Activated CD4-positive, alpha-beta T cell treated with anti-CD3 and anti-CD28 coated beads, Interleukin-2, Interleukin-4, amounts not matched to agents 100 ng/mL and 50 ng/mL, durations not matched to agents 16 hours and 8 hours (primary cell): Measurements from ENCODE around the gene SBNO2.
"Not testable (repeated sequence)": the region's sequence is repeated elsewhere in the genome, so short reads cannot be mapped to it uniquely, and the experiment has no call there.

ENCODE experiments used
- DNase-seq: peaks from one replicate; pipeline ENCODE4 v3.0.0-alpha.2; 2020; ENCODE audit warnings: low spot score

SBNO2 gene

DNA sequence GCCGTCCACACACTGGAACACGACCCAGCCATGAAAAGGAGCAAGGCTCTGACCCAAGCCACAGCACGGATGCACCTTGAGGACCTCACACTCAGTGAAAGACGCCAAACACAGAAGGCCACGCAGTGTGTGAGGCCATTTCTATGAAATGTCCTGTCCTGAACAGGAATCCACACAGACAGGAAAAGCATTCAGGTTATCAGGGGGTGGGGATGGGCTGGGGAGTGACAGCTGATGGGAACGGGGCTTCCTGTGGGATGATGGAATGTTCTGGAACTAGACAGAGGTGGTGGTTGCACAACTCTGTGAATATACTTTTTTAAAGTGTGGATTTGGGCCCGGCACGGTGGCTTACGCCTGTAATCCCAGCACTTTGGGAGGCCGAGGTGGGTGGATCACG, 39.6 kb downstream of the SBNO2 start:
- DNase-seq = no peak

DNA sequence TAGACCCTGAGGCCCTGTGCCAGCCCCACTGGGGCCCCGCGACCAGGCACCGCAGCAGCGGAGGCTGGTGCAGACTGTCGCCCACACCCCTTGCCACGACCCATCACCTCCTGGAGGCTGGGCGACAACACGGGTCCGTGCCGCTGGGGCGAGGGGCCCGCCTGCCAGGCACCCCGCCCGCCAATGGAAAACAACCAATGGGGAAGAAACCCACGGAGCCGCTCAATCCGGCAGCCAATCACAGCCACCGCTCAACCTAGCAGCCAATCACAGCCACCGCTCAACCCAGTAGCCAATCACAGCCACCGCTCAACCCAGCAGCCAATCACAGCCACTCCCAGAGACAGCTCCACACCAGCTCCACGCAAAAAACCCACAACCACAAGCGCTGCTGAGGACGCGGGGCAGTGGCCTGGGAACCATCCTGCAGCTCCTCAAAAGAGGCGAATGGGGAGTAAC, 40.6 kb downstream of the SBNO2 start:
- peak; percentile 90 for DNase-seq

DNA sequence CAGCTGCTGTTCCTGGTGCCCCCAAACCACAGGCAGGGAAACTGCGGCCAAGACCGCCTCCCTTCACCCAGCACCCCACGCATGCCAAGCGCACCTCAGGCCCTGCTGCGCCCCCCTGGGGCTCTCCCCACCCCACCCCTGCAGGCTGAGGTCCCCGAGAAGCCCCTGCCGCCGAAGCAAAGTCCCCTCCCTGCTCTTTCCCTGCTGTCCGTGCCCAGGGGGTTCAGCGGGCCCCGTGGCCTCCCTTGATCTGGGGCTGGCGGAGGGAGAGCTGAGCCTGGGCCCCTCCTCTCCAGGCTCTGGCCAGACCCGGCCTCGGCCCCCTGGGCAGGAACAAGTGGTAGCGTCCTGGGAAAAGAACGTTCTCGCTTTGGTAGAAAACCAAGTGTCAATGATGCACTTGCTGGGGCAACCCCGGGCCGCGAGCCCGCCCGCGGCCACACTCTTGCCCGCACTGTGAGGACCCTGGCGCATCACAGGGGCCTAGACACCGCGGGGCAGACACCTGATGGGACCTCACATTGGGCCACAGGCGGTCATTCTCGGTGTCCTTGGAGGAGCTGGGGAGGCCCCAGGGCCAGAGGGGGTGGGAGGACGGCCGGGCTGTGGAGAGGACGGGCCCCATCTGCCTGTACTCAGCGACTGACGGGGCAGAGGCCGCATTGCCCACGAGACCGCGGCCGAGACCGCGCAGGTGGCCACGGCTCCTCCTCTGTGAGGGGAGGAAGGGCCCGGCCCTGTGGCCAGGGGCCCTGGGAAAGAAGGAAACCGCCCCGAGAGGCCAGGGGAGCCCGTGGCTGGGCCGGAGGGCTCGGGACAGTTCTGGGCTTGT, 41.3 kb downstream of the SBNO2 start:
- DNase-seq = peak; percentile 33

DNA sequence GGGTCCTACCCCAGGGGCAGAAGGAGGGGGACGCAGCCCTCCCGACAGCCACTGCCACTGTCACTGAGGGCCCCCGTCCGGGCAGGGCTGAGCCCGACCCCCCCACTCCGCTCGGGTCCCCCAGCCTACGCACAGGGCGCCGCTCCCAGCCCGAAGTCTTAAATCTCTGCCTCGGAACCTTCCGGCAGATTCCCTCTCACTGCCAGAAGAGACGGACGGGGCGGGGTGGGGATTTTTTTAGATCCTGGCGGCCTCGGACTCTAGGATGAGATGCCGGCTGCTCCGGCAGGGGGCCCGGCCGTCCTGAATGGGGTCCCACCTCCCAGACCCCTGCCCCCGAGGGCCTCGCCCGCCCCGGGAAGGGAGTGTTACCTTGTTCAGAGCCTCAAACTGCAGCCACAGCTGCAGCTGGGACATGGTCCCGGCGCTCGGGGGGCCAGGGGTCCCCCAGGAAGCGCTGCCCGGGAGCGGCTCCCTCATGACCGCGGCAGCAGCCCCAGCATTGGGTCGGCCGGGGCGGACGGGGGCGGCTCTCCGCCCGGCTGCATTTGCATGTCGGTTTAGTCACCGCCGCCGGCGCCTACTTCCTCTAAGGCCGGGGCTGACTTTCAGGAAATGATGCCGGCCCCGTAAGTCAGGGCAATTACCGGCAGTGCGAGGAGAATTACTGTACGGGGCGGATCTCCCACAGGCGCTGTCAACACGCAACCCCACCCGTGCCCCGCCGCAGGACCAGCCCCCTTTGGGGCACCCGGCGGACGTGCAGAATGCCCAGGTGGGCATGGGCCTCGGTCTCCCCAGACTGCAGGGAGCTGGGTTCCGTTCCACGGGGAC, 42.1 kb downstream of the SBNO2 start:
- DNase-seq = peak; percentile 91

DNA sequence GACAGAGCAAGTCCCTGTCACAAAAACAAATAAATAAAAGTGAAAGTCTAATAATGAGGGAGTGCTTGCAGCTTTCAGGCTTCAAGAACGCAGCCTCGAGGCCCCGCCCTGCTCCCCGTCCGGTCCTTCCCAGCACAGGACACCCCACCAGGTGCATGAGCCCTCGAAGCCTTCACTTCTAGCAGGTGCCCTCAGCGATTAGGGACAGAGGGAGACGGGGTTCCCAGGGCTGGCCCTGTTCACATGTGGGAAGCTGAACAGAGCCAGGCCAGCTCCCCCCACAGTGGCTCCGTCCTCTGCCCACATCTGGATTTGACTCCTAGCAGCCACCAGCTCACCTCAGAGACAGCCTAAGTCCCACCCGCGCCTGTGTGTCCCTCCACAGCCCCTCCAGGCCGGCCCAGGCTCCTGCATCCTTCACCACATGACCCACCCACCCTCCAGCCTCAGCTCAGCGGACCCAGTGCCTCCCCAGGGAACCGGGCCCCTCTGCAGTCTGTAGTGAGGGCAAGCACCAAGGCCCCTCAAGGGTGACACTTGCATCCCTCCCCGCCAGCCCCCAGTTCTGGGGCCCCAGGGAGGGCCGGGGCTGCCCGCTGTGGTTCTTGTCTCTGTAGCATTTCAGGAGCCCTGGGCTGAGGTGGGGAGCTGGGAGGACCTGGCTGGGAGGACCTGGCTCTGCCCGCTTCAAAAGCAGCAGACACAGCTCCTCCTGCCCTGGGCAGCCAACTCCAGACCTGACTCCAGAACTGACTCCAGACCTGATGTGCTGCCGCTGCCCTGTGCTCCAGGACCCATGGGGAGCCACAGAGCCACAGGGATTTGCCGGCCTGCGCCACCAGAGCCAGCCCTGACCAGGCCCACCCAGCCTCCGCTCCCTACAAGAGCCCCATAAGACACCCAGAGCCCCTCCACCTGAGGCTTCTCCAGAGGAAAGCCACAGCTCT, 43.0 kb downstream of the SBNO2 start:
- peak; percentile 42 for DNase-seq

DNA sequence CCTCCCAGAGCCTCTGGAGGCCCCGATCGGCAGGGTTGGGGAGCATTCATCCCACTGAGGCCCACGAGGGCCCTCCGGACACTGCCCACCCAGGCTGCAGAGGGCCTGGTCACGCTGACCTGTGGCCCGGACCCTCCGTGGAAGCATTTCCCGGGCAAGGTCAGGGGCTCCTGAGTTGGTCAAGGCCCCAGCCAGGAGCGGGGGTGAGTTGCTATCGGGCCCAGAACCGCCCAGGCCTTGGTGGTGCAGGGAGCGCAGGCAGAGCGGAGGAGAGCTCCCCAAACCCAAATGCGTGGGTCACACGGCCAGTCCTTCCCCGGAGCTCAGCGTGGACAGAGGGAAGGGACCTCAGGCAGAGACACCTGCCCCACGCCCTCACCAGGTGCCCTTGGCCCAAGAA, 44.5 kb downstream of the SBNO2 start:
- DNase-seq = no peak

DNA sequence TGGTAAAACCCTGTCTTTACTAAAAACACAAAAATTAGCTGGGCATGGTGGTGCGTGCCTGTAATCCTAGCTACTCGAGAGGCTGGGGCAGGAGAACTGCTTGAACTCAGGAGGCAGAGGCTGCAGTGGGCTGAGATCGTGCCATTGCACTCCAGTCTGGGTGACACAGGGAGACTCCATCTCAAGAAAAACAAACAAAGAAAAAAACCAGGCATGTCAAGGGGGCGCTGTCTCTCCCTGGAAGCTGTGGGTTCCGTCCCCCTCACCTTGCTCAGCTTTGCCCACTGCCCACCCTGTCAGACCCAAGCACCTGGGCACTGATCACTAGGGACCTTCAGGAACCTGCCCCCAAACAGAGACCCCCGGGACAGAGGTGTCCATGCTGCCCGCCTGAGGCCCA, 45.0 kb downstream of the SBNO2 start:
- not testable (repeated sequence) for DNase-seq

DNA sequence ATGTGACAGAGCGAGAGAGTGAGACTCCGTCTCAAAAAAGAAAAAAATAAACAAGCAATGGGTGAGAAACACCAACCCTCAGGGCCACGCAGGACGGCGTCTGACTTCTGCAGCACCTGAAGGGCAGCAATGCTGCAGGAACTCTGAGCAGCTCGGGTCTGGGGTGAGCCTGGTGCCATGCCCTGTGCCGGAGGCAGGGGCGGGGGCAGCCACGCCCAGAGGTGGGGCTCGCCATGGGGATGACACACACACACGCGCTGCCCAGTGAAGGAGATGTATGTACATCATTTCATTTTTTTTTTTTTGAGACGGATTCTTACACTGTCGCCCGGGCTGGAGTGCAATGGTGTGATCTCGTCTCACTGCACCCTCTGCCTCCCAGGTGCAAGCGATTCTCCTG, 46.0 kb downstream of the SBNO2 start:
- no peak for DNase-seq

DNA sequence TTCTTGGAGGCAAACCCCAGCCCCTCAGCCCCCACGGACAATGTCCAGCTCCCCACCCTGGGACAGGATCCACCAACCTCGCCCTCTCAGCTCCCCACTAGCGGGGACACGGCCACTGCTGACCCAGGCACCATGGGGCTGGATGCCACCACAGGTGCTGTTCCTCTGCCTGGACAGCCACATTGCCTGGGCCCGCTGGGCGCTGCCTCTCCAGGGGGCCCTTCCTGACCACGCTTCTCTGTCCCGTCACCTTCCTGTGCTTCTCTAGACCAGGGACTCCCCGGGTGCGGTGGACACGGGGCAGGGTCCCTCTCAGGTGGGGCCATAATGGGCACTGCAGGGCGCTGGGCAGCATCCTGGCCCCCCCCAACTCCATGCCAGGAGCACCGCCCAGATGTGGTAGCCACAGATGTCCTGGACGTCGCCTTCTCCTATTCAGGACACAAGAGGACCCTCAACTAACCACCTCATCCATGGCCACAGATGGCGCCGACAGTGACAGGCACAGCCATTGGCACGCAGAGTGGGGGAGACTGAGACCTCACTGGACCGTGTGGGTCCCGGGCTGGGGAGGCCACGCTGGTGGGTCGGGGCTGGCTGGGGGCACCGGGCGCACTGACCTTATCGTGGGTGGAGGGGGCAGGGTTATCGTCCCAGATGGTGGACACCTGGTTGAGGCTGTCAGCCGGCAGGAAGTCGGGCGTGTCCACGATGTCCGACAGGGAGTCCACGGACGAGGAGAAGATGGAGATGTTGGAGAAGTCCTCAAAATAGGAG, 46.9 kb downstream of the SBNO2 start:
- DNase-seq = no peak

DNA sequence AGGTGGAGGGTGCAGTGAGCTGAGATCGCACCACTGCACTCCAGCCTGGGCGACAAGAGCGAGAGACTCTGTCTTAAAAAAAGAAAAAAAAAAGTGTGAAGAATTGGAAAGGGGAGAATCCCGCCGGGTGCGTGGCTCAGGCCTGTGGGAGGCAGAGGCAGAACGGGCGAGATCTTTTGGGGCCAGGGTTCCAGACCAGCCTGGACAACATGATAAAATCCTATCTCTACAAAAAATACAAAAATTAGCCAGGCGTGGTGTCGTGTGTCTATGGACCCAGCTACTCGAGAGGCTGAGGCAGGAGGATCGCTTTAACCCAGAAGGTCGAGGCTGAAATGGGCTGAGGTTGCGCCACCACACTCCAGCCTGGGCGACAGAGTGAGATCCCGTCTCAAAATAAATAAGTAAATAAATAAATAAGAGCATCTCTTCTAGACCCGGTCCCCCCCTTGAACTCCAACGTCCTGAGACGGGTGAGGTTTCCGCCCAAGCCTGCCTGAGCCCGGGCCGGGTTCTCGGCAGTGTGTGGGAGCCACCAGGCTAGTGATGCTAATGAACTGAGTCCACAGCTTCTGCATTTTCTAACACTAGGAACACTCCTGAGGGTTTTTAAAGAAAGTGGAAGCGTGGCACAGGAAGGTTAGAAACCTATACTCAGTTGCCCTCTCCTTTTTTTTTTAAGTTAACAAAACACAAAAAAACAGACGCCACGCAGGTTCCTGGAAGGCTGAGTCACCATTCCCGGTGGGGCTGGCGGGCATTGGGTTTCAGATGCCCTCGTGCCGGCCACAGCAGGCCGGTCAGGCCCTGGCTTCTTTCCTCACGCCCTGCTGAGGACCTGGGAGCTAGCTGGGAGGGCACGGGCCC, 48.2 kb downstream of the SBNO2 start:
- DNase-seq = no peak

DNA sequence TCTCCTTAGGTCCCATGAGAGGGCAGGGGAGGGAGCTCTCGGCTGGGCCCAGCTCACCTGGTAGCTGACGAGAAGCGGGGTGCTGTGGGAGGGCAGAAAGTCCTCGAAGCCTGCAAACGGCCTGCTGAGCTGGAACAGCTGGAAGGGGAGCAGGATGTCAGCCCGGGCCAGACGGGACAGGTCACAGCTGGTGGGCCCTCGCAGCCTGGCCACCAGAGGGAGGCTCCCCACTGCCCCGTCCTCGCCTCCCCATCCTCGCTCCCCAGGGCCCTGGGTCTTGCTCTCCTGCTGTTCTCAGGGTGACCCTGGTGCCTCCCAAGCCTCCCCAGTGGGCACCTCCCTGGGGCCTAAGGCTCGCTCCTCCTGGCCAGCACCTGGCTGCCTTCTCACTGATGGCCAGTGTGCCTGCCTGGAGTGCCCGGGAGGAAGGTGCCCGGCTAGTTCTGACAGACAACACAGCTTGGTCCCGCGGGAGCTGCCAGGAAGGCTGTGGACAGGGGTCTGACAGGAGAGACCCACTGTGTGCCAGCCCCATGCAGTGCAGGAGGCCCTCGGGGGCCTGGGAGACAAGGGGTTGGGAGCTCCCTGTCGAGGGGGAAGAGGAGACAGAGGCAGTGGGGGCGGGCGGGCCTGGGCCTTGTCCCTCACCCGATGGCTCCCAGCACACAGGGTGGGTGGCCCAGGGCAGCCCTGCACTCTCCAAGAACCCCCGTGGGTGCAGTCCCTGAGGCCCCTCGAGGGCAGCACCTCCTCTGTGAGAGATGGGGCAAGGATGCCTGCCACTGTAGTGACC, 50.0 kb downstream of the SBNO2 start:
- DNase-seq = no peak

DNA sequence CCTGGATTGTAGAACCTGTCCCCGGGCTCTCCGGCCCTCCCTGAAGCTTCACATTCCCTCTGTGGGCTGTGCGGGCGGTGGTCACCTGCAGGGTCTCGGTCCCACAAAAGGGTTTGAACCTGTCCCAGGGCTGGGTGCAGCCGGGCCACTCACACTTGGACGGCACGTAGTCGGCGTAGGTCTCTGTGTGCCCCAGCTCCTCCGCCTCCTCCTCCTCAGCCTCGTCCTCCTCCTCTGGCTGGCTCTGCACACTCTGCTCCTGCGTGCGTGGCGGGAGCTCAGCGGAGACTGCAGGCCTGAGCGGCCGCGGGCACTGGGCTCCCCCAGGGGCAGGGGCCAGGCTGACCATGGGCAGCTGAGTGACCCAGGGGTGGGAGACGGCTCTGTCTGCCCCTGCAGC, 50.7 kb downstream of the SBNO2 start:
- no peak for DNase-seq

DNA sequence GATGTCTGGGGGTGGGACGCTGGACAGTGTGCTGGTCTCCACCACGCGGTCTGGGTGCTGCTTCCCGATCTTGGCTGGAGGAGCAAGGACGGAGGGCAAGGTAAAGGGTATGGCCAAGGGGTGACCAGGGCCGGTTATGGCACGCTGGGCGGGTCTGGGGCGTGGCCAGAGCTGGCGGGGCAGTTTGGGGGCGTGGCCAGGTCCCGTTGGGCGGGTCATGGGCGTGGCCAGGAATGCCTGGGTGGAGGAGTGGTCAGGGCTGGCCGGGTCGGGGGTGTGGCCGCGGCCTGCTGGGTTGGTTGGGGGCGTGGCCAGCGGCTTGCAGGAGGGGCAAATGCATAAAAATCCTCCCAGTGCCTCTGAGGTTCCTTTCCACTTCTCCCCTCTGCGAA, 51.1 kb downstream of the SBNO2 start:
- DNase-seq = peak; percentile 81

DNA sequence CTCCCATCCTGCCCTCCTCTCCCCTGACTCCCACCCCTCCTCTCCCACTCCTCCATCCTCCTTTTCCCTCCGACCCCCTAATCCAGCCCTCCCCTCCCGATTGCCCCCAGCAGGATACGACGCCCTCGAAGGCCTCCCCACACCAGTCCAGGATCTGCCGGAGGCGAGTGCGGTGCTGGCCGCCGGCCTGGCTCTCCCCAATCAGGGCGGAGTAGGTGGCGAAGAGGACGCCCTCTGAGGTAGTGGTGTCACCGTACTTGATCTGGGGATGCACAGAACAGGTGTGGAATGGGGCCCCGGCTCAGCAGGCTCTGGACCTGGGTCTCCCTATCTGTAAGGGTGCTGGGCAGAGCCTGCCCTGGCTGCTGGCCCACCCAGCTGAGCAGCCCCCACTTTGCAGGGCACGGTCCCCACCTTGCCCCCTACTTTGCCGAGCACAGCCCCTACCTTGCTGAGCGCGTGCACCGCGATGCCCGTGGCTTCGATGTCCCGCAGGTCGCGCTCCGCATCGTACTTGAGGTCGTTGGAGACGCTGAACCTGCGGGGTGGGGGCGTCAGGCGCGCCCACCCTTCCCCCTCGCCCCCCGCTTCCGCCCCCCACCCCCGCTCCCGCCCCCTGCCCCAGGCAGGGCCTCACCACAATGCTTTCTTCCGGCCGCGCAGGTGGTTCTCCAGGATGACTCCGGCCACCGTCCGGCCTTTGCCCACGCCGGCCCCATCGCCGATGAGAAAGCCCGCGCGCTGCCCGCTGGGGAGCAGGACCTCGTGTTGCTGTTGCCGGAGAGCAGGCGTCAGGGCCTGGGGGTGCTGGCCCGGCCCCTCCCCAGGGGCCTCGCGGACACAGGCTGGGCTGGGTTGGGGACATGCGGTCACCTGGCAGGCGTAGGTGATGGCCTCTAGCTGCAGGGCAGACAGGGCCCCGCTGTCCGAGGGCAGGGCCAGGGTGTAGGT, 51.8 kb downstream of the SBNO2 start:
- DNase-seq = no peak

DNA sequence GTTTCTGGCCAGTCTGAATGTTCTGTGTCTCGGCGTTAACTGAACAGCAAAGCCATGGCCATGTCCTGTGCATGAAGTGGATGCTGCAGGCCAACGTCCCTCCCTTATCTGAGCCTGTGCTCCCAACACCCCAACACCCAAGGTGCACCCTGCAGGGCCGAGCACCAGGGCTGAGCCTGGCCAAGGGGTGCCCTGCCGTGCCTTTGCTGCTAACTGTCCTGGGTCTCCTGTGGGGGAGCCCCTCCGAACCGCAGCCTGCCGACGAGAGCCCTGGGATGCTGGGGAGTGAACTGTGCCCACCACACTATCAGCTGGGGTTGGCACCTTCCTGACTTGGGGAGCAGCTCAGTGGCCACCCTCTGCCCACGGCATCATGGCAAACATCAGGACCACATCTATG, 52.7 kb downstream of the SBNO2 start:
- DNase-seq = no peak

DNA sequence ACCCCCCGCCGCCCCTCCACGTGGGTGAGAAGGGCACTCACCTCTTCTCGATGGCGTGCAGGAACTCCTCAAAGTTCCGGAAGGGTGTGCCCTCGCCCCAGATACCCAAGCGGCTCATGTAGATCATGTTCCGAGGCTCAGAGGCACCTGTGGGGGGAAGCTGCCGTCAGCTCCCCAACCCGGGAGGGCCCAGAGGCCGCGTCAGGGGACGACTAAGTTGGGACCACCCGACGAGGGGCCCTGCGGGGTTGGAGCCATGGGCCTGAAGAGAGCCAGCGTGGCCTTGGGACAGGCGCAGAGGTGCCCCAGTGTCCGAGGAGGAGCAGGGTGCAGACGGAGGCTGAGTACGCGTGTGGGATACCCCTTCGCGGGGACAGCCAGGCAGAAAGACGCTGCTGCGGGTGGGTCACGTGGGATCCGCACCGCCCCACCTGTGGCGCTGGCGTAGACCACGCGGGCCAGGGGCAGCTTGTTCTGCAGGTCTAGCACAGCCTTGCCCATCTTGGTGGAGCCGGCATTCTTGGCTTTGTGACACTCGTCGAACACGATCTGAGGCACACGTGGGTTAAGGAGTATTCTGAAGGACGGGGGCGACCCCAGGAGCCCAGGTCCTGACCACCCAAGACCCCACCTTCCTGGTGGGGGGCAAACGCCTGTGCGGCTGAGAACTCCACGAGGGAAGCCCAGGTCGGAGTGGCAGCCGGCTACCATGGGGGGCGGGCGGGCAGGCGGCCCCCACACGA, 54.4 kb downstream of the SBNO2 start:
- DNase-seq = no peak

DNA sequence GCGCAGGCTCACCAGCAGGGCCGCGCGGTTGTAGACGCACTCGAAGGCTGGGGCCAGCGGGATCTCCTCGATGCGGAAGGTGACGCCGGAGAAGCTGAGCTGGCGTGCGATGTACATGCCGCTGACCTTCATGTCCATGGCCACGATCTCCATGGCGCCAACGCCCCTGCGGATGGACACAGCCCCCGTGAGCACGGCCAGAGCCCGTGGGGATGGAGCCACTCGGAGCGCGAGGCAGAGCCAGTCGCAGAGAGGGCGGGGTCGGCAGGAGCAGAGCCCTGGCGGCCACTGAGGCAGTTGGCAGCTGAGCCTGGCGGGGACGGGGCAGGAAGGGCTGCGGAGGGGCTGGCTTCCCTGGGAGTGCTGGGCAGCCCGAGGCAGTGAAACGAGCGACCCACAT, 55.1 kb downstream of the SBNO2 start:
- no peak for DNase-seq

DNA sequence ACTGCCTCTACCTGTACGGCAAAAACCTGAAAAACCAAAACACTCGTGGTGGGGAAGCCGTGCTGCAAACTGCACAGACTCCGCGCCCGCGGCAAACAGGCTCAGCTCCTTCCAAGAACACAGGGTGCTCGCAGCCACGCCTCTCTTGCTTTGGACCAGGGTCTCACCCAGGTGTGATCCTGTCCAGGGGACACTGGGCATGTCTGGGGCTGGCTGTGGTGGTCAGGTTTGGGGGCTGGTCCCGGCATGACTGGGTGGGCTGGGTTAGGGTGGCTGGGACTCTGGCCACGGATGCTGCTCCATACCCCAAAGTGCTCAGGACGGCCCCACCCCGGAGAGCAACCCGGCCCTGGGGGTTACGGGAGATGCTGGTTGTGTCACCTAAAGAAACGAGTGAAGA, 56.4 kb downstream of the SBNO2 start:
- no peak for DNase-seq
